Stimulated activated CD8-positive, alpha-beta memory T cell treated with anti-CD3 and anti-CD28 coated beads, Interleukin-12 subunit alpha, Interleukin-12 subunit beta, amount 100 ng/mL, for 24 hours (primary cell): Measurements from ENCODE around the gene DGKD.

Experiments
- DNase-seq: peaks from one replicate; pipeline ENCODE4 v3.0.0-alpha.2; 2020; ENCODE audit errors: extremely low read depth

Gene DGKD

DNA sequence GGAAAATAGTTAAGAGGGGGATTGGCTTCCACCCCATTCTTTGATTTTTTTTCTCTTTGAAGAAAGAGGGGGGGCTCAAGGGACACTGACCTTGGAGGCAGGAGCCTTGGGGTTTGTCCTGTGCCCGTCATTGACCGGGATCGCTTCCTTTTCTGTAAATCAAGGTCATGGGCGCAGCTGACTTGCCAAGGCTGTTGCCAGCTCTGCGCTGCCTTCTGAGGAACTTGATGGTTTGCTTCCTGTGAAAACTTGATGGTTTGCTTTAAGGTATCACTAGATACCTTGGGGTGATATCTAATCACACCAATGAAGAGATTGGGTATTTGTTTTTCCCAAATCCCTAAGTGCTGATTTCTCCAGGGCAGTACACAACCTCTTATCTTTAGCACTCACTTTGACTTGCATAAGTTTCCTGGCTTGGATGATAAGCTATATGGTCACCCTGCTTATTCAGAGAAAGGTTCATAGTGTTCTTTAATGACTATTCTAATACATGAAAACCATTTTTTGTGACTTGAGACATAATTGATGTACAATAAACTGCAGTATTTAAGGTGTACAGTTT lies 56.0 kb downstream of the DGKD start:
- DNase-seq, result no peak

DNA sequence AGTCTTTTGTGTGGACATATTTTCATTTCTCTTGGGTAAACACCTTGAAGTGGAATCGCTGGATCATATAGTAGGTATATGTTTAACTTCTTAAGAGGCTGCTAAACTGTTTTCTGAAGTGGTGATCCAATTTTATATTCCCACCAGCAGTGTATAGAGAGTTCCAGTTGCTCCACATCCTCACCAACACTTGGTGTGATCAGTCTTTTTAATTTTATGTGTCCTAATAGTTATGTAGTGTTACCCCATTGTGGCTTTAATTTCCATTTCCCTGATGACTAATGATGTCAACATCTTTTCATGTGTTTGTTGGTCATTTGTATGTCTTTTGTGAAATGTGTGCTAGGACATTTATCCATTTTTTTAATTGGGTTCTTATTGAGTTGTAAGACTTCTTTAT lies 56.9 kb downstream of the DGKD start:
- no peak for DNase-seq

DNA sequence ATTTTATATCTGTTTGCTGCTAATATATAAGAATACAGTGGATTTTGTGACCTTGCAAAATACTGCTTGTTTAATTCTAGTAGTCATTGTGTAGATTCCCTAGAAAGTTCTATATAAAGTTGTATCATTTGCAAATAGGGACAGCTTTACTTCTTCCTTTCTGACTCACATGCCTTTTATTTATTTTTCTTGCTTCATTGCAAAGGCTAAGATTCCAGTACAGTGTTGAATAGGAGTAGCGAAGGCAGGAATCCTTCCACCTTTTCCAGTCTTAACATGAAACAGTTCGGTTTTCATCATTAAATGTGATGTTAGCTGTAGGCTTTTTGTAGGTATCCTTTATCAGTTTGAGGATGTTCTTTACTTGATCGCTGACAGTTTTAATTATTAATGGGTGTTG lies 58.1 kb downstream of the DGKD start:
- no peak for DNase-seq

DNA sequence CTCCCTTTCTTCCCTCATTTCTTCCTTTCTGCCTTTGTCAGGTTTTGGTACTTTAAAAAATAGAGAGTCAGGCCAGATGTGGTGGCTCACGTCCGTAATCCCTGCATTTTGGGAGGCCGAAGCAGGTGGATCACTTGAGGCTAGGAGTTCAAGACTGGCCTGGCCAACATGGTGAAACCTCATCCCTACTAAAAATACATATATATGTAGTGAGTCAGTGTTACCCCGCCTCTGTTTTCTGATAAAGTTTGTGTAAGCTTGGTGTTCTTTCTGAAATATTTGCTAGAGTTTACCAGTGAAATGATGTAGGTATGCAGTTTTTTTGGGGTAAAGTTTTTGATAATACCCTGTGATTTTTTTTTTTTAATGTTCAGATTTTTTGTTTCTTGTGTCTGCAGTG lies 58.8 kb downstream of the DGKD start:
- DNase-seq, result no peak

DNA sequence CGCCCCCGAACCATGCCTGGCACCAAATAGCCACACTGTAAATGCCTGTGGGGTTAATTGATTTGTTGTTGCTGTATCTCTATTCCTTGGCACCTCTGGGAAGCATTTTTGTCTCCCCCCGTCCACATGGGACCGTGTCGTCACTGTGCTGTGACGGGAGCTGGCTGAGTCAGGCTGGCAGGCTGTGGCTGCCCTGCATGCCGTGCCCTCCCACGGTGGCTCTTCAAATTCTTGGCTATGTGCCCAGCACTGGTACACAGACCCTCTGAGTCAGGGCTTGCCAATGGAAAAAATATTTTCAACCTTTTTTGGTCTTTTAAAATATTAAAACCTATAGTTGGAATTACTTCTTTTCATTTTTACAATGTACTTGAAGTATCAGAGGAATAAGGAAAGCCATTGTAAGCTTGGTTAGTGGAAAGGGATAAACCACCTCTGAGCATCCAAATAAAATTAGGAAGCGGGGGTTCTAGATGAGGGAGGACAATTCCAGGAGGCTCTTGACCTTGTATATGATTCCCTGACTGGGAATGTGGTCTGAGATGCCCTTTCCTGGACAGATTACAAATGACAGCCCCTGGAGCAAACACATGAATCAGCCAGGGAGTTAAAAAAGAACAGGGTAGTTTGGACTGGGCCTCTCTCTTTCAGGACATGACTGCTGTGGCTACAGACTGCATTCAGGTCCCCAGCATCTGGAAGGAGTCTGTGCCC lies 59.4 kb downstream of the DGKD start:
- no peak for DNase-seq

DNA sequence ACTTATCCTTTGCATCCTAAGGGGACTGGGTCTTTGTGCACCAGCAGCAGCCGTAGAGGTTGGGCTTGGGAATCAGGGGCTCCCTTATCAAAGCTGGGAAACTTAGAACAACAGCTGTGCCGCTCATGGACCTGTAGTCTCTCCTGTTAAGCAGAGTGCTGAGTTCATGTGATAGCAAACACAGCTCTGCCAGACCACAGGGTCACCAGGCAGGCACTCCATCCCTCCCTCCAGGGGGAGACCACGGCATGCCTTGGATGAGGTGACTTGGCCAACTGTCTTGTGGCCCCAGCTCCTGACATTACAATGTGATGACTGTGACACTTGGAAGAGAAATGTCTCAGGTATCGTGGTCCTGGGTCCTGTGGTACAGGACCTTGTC lies 60.0 kb downstream of the DGKD start:
- DNase-seq, result no peak

DNA sequence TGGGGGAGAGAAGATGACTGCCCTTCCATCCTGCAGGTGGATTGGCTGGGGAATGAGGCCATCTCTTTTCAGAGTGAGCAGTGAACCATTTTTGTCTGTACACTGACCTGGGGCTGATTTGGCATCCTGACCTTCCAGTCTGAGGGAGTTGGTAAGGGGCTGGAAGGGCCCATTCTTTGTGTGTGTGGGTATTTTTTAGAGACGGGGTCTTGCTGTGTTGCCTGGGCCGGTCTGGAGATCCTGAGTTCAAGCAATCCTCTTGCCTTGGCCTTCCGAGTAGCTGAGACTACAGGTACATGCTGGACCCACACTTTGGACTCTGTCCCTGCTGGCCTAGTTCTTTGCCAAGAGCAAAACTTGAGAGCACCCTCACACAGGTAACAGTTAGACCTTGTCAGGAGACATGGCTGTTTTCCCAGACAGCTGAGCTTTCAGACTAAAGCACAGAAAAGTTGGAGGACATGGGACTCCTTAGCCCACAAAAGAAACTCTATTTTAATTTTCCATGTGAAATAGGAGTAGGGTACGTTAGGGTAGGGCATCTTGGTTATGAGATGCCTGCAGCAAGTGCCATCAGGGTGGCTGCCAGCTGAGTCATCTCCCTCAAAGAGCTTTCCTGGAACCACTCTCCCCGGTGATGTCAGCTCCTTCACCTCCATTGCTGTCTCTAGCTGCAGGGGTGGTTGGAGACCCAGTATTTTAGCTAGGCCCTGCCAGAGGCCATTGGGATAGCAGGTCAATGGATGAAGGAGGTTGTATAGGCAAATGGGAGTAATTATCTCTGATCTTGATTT lies 60.7 kb downstream of the DGKD start:
- DNase-seq, result no peak

DNA sequence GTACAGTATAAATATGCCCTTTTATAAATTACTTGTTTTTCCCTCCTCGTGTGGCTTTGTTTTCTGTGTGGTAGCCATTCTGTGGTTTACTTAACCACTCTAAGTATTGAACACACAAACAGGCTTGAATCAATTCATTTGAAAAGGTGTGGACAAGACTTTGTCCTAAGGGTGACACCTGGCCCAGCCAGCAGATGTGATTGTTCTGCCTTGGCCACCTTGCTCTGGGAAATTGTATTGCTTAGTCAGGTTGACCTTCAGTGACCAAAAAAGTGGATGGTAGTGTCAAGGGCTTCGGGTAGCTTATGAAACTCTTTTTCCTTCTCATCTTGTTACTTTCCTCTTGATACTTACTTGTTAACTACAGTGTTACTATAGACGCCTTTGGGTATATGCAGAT lies 61.9 kb downstream of the DGKD start:
- no peak for DNase-seq

DNA sequence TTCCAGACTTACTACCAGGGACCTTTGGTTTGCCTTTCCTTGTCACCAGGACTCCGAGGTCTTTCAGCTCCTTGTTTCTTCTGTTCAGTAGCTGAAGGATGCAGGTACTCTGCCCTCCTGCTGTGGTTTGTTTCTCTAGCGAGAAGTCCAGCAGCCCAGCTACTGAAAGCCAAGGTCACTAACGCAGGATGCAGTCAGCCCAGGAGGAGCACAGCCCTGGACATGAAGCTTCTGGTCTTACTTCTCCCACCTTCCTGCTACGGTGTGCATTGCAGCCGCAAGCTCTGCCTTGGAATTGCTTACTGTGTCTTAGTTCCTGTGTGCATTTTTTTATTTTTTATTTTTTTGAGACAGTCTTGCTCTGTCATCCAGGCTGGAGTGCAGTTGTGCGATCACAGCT lies 62.4 kb downstream of the DGKD start:
- DNase-seq, result no peak

DNA sequence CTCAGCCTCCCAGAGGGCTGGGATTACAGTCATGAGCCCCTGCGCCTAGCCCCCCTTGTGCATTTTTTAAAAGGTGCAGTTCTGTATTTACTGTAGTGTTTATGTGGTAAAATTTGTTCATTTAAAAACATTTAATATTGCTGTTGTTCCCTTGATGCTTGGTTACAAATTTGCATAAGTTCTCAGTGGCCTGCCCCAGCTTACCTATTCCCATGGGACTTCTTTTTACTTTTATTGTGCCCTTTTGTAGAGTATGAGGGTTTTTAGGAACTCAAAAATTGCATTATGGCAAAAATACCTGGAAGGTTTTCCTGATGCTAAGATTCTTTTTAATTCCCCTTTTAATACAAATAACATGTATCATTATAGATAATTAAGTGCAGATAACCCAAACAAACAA lies 63.0 kb downstream of the DGKD start:
- no peak for DNase-seq

DNA sequence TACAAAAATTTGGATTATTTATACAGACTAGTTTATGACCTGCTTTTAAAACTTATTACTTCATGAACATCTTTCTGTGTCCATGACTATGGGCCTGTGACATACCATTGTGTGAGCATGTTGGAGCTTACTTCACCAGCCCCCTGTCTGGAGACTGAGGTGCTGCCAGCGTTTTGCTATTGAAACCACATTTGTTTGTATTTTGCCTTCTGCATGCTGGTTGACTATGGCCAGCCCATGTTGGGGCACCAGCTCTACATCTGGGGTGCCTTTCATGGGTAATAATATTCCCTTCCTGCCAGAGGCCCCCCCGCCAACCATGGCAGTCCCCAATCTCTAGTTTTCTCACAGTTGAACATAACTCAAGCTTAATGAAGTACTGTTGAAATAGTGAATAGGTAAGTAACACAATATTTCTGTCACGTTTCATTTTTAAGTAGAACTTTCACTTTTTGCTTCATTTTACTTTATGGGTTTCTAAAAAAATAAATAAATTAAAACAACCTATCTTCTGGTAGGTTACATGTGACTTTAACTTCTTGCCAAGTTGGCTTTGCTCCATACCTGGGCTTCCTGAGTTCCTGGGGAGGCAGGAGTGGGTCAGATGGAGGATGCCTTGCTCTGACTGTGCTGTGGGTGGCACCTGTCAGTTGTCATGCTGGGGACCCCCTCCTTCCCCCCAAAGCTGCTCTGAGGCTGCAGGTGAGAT lies 63.9 kb downstream of the DGKD start:
- no peak for DNase-seq

DNA sequence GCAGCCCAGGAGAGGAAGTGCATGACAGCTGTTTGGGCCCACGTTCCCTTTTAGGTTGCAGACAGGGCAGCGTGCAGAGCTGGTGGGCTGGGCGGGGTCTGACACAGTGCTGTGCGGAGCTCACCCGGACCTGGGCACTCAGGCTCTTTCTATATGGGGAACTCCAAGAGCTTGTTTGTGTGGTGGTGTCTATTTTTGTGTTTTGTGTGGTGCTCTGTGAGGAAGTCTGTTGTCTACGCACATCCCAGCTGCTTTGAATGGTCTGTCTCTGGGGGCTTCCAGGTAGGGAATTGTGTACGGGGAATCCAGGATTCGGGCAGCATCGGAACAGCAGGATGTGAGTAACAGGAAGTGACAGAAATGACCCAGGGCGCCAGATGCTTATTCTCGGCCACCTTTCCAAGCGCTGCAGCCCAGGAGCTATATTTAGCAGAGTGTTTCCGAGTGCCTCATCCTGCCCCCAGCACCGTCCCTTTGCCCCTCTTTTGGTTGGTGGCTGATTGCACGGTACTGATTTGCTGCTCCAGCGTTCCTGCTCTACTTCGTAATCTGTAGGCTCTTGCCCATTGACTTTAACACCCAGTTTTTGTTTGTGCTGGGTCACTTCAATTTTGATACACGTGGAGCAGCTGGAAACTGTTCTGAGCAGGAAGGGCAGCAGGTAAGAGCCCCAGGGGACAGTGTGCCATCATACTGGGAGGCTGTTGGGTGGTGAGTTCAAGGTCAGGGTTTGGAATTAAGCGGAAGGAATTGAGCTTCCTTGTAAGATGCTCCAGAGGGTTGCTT lies 64.7 kb downstream of the DGKD start:
- no peak for DNase-seq

DNA sequence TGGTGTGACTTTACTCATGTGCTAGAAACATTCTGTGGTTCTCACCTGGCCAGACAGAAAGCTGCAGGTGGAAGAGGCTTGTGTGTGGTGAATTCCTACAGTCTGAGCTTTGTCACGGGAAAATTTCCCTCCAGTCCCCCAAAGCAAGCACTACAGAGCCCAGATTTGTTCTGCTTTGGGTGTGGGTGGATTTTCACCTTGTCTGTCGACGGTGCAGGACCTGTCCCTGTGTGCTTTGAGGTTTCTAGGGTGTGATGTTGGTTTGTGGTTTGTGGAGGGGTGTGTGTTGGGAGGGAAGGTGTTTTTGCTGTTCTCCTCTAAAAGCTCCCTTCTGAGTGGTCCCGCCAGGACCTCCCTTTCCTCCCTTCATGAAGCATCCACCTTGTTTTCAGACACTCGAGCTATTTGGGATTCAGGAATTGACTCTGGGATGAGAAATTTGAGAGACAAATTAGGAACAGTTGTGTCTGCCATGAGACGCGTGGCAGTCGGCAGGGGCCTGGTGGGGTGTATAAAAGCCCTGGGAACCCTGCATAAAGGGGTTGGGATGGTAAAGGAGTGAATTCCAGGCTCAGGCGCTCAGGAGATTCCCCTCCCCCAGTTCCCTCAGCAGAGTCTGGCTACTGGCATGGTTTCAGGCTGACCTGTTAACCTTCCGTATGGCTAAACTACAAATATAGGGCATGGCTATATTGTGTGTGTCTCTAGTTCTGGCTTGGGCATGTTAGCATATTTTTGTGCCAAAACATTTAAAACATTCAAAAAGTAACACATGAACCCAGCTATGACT lies 65.5 kb downstream of the DGKD start:
- DNase-seq, result no peak

DNA sequence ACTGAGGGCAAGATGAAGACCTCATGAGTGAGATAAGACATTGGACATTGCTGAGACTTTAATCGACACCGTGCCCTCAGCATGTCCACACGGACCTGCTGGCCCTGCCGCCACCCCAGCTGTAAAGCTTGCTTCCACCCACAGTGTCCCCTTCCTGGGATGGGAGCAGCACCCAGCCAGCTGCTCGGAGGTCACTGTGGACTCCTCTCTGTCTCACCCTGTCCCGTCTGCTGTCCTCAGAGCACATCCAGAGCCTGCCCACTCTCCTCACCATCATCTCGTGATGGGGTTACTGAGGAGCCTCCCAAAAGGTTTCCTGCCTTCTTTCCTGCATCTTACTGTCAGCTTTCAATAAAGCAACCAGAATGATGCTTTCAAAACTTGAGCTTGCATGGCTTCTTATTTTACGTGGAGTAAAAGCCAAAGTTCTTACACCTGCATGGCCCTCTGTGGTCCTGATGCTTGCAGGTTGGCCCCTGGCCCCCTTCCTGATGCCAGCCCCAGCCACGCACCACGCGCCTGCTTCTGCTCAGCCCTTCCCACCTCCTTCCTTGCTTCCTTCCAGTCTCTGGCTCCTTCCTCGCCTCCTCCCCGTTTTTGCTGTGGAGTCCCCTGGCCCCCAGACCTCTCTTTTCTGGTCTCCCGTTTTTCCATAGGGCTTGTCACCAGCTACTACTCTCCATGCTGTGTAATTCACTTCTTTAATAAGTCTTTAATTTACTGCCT lies 67.0 kb downstream of the DGKD start:
- DNase-seq, result no peak

DNA sequence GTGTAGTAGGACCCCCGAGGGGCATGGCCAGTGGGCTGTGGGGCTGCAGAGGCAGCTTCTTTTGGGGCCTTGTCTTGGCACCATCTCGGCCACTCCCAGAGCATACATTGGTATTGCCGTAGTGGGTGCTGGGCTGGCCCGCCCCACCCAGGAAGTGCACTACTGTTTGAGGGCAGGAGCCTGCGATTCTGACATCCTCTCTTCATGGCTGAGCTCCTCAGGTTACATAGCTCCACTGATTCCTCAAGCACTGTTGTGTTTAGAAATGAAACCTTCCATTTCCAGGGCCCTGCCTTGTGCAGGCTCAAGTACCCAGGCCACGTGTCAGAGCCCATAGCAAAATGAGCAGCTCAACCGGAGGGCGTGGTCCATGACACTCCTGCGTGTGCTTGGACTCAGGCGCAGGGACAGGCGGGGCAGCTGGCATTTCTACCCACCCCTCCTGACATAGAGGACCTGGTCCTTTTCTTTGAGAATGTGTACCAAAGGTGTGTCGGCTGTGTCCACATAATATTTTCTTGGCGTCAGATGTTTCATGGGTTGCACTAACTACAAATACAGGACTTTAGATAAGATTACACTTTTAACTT lies 67.9 kb downstream of the DGKD start:
- DNase-seq, result no peak

DNA sequence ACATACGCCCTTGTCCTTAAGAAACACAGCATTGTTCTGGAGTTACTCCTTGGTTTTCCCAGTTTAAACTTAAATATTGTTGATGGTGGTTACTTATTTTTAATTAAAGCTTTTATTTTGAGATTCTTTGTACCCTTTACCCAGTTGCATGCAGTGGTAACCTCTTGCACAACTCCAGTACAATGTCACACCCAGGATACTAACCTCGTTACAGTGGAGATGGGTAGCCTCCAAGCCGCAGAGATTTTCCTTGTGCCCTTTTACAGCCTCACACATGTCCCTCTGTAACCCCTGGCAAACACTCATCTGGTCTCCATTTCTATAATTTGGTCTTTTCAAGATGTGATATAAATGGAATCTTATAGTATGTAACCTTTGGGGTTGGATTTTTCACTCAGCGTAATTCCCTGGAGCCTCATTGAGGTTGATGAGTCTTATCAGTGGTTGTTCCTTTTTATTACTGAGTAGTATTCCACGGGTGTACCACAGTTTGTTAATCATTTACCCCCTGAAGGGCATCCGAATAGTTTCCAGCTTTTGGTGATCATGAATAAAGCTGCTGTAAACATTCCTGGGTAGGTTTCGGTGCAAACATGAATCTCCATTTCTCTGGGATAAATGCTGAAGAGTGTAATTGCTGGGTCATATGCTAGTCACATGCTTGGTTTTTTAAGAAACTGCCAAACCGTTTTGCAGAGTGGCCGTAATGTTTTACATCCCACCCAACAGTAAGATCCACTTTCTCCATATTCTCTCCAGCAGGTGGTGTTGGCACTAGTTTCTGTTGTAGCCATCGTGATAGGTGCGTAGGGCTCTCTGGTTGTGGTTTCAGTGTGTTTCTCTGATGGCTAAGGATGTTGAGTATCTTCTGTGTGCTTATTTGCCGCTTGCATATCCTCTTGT lies 68.6 kb downstream of the DGKD start:
- DNase-seq, result no peak

DNA sequence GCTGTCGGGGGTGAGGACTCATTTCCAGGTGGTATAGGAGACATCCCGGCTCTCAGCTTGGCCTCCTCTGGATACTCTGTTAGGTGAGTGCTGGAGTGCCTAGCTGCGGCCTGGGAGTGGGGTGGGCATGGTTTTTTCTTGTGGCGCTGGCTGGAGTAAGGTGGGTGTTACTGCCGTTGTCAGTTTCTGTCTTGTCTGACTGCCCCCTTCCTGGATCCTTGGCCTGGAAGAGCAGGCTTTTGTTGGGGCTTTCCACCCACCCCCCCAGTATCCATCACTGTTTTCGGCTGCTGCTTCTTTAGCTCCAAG lies 69.2 kb downstream of the DGKD start:
- DNase-seq, result no peak

DNA sequence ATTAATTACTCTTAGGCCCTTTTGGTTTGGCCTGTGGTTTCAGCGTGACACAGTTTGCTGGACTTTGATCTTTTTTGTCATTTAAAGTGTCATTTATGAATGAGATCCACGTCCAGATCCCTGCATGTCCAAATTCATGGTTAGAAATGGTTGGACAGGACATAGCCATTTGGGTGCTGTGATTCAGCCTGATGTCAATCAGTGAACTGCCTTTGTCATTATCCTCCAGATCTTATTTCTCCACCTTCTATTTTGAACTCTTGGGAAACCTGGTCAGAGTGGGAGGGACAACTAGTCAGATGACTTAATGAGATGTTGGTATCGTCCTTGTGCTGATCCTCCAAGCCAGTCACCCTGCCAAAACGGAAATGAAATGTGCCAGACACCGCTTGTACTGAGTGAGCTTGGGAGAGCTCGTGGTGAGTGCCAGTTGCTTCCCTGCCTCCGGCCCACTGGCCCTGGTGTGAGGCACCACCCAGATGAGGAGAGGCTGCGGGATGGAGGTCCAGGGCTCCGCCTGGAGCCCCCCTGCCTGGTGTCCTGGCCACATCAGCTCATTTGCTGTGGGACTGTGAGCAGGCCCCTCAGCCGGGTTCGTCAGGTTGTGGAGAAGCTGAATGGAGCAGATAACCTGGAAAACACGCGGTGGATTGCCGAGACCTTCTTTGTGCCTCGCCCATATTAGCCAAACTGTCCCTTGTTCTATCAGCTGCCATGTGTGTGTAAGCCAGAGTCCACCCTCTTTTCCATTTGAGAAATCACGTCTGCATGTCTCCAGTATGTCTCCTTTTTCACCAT lies 70.1 kb downstream of the DGKD start:
- DNase-seq, result no peak
